PC-9 (cell line): Measurements from ENCODE around the gene MOB3C.

Experiments
- CTCF ChIP-seq: fragments of 200-600 bp; sonication (generic); conservative IDR thresholded peaks from 2 replicates; pipeline ENCODE4 v1.6.1; 2017; ENCODE audit warnings: mixed run types, antibody characterized with exemption, mild to moderate bottlenecking, moderate library complexity
- EZH2 ChIP-seq: fragments of 200-600 bp; sonication (generic); IDR thresholded peaks from 2 replicates; pipeline ENCODE4 v1.8.0; 2017; ENCODE audit warnings: antibody characterized with exemption, low read depth

GRCh38 chr1:46637444-46638083 is 21.0 kb upstream of the MOB3C start:
- TF ChIP-seq CTCF: no peak
- no peak for TF ChIP-seq EZH2
